ENCODE measurements around the gene MFSD6L. TPM values are rescaled to one million over a fixed set of nuclear protein-coding genes. Genes with fewer than 3 reads are reported as not detected.

MFSD6L gene
- total RNA-seq, 1 experiment from 2014 or later = 2.1 TPM

GRCh38 chr17:8823279-8823678 is 24.1 kb upstream of the MFSD6L start:
- H3K4me3 Mint-ChIP-seq = no peak overlapping the region
- Histone ChIP-seq H3K23ac (ENCODE audit: insufficient read length, low read depth, low read length) (no peak overlapping the region), H3K79me1 (ENCODE audit: insufficient read depth, low read depth, low read length, poor library complexity, severe bottlenecking) (no peaks in the 10 kb centered on the region), H2BK5ac (ENCODE audit: insufficient read length, low read length) (no peak overlapping the region), H3K9me3 (ENCODE audit: control insufficient read depth, low read depth, low read length) (no peaks in the 10 kb centered on the region), H4K91ac (ENCODE audit: insufficient read length, low read depth, low read length) (no peak overlapping the region), H3K27me3 (ENCODE audit: insufficient read depth, low read length) (no peaks in the 10 kb centered on the region), H2BK12ac (ENCODE audit: insufficient read length, low read depth, low read length) (no peak overlapping the region), H3K23me2 (ENCODE audit: insufficient read length, low read depth, low read length, poor library complexity, severe bottlenecking) (no peaks in the 10 kb centered on the region), H2AK5ac (ENCODE audit: insufficient read length, low read length) (no peak overlapping the region), H2BK120ac (ENCODE audit: low read depth, low read length, poor library complexity, severe bottlenecking) (no peak overlapping the region), H3K9ac (ENCODE audit: extremely low read depth, insufficient read length, low read length) (no peak overlapping the region), H3K14ac (ENCODE audit: insufficient read depth, low read length) (no peak overlapping the region), H4K8ac (replicated peaks; ENCODE audit: insufficient read length, low read depth, low read length) (no peak overlapping the region), H3K27ac (ENCODE audit: insufficient read length, low read depth, low read length) (no peak overlapping the region), H4K5ac (ENCODE audit: insufficient read length, low read depth, low read length) (no peak overlapping the region), H2AFZ (ENCODE audit: low read length) (no peak overlapping the region), H3K4me1 (ENCODE audit: insufficient read depth, low read length) (no peaks in the 10 kb centered on the region), H4K20me1 (ENCODE audit: control insufficient read depth, insufficient read depth, insufficient read length) (no peaks in the 10 kb centered on the region), H3K79me2 (ENCODE audit: insufficient read depth, low read length) (no peaks in the 10 kb centered on the region), H2BK20ac (ENCODE audit: low read depth, low read length, poor library complexity, severe bottlenecking) (no peak overlapping the region), H3K4me2 (ENCODE audit: insufficient read depth, insufficient read length, low read length) (no peak overlapping the region), H2BK15ac (ENCODE audit: low read depth, low read length) (no peak overlapping the region), H3K56ac (ENCODE audit: insufficient read length, low read depth, low read length) (no peak overlapping the region), H3K18ac (ENCODE audit: insufficient read length, low read depth, low read length) (no peak overlapping the region), H3T11ph (ENCODE audit: low read length) (no peak overlapping the region), H3K4ac (ENCODE audit: low read depth, low read length) (no peak overlapping the region)
- H3K27me3 Mint-ChIP-seq (ENCODE audit: low read depth) = peaks cover 15% of the 10 kb centered on the region
- no peaks in the 10 kb centered on the region; a peak in 1 of 7 replicates for H3K36me3 Mint-ChIP-seq (ENCODE audit: insufficient read depth in 1 of 3, low read depth in 3 of 3)
- peaks cover 12 to 14% of the 10 kb centered on the region in 2 experiments for H3K4me1 Mint-ChIP-seq
- H3K27ac Mint-ChIP-seq = no peak overlapping the region
- DNase-seq = no peak
- peaks cover 3 to 10% of the 10 kb centered on the region in 2 experiments; a peak in 3 of 5 replicates for H3K9me3 Mint-ChIP-seq
- TF ChIP-seq CTCF (conservative IDR thresholded peaks at IDR 0.05) = no peak
- WGBS (ENCODE audit: extremely low coverage, insufficient read length, low lambda C conversion rate) = no CpG with 5 or more reads among the region's 5 CpGs
